OCI-LY7 (cell line): ENCODE results near the gene SEMA3G.

Experiments used
- EZH2phosphoT487 ChIP-seq: fragments of 200-600 bp; sonication (generic); IDR thresholded peaks from 2 replicates; pipeline ENCODE4 v1.6.1; 2018; ENCODE audit warnings: low read depth, borderline replicate concordance, mild to moderate bottlenecking, mixed run types, antibody characterized with exemption, low read length, moderate library complexity, mixed read lengths
- TF ChIP-seq, protein P1 (sequence below): fragments of 200-600 bp; sonication (generic); conservative IDR thresholded peaks from 2 replicates; pipeline ENCODE4 v1.5.1; 2014; ENCODE audit warnings: mild to moderate bottlenecking, antibody characterized with exemption, low read length, moderate library complexity, mixed read lengths

DNA sequence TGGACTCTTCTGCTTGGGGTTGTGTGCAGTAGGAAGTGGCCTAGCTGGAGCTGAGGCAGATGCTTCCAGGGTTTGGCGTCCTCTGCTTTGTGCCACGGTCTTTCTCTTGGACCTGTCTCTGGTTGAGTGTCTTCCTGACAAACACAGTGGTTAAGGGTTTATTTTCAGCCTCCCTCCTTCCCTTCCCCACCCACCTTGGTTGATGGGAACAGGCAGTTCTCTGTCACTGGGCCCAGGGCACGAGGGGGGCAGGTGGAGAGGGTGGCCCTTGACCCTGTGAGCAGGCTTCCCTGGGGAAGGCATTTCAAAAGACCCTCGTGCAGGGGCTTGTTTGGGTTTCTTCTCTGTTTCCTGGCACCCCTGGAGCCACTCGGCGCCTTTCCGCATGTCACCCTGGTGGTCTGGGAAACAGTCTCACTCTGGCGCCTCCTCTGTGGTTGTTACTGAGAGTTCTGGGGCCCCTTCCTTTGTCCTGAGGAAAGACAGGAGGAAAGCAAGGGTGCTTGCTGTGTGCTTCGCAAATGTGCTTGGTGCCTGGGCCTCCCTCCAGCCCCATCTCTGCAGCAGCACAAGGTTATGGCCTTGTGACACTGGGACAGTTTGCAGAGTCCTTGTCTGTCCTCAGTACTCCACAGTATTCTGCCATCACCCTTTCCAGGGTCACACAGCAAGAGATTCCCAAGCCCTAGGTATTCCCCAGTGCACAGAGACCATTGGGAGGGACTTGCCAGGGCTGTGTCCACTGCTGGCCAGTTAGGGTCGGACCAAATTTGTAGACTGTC is 40.0 kb upstream of the SEMA3G start:
- TF ChIP-seq, protein P1, sequence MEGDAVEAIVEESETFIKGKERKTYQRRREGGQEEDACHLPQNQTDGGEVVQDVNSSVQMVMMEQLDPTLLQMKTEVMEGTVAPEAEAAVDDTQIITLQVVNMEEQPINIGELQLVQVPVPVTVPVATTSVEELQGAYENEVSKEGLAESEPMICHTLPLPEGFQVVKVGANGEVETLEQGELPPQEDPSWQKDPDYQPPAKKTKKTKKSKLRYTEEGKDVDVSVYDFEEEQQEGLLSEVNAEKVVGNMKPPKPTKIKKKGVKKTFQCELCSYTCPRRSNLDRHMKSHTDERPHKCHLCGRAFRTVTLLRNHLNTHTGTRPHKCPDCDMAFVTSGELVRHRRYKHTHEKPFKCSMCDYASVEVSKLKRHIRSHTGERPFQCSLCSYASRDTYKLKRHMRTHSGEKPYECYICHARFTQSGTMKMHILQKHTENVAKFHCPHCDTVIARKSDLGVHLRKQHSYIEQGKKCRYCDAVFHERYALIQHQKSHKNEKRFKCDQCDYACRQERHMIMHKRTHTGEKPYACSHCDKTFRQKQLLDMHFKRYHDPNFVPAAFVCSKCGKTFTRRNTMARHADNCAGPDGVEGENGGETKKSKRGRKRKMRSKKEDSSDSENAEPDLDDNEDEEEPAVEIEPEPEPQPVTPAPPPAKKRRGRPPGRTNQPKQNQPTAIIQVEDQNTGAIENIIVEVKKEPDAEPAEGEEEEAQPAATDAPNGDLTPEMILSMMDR: no peak
- no peak for TF ChIP-seq EZH2phosphoT487
